ENCODE results near the gene PROP1.
A peak's percentile ranks its signal among the peaks of the same experiment; 100 is the strongest.
"Not testable (repeated sequence)": the region's sequence is repeated elsewhere in the genome, so short reads cannot be mapped to it uniquely, and the experiment has no call there.

Gene PROP1

DNA sequence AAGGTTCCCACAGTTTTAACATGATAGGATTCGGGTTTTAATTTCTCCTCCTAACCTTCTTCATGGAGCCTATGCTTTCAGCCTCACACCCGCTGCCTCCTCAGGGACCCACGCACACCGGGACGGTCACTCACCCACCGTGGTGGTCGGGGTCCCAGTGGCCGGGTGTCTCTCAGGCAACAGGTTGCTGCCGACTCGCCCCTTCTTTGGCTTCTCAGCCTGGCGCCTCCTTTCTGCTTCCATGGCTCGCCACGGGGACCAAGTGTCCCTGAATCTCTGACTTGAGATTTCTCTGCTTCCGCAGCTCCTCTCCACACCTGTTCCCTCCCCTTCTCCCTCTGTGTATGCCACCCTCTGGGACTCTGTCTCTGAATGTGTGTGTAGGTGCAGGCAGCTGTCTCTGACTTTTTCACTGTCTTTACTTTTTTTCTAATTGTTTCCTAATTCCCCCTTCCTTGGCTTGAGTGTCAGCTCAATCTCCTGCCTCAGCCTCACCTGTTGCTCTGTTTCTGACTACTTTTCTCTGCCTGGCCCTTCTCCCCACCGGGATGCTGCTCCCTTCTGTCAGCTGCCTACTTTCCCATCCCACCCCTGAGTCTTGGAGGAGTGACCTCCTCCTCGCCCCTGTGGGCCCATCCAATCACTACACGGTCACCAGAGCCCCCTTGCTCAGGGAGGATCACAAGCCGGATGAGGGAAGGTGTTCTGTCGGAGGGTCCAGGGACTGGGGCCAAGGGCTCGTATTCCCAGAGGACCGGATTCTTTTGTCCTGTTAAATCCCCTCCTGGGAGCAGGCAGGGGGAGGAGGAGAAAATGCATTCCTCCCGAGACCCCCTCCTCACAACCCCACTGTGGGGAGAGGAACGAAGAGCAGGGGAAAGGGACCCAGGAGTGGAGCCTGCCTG is at the start of gene PROP1:
TSS of gene PROP1 (minus strand) at position 552 of the 905 bp plus-strand sequence. CDS start at position 243, 309 bp downstream.
- no peak for DNase-seq (ENCODE audit: low spot score)

DNA sequence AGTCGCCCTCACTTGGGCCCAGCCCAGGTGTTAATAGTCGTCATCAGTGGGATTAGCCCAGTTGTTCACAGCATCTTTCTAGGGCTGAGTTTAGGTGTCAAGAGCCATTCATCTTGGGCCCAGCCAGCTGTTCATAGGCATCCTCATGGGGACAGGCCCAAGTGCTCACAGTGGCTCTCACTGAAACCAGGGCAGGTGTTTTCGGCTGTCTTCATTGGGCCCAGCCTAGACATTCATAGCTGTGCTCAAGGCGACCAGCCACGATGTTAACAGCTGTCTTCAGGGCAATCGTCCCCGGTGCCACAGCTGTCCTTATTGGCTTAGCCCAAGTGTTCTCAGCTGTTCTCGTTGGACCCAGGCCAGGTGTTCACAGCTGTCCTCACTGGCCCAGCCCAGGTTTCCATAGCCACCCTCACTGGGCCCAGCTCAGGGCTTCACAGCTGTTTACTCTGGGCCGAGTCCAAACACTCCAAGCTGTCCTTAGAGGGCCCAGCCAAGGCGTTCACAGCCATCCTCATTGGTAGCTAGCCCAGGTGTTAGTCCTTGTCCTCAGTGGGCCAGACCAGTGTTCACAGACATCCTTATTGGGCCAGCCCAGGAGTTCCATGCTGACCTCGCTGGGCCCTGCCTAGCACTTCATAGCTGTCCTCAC is 23.5 kb upstream of the PROP1 start:
- not testable (repeated sequence) for DNase-seq (ENCODE audit: low spot score)

DNA sequence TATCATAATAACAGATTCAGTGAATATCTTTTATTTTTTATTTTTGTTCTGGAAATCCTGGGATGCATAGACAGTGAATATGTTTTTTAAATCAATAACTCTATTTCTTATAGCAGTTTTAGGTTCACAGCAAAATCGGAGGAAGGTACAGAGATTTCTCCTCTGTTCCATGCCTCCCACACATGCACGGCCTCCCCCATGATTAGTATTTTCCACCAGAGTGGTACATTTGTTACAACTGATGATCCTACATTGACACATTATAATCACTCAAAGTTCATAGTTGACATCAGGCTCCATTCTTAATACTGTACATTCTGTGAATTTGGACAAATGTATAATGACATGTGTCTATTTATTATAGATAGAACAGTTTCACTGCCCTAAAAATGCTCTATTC is 16.7 kb upstream of the PROP1 start:
- not testable (repeated sequence) for DNase-seq (ENCODE audit: low spot score)

DNA sequence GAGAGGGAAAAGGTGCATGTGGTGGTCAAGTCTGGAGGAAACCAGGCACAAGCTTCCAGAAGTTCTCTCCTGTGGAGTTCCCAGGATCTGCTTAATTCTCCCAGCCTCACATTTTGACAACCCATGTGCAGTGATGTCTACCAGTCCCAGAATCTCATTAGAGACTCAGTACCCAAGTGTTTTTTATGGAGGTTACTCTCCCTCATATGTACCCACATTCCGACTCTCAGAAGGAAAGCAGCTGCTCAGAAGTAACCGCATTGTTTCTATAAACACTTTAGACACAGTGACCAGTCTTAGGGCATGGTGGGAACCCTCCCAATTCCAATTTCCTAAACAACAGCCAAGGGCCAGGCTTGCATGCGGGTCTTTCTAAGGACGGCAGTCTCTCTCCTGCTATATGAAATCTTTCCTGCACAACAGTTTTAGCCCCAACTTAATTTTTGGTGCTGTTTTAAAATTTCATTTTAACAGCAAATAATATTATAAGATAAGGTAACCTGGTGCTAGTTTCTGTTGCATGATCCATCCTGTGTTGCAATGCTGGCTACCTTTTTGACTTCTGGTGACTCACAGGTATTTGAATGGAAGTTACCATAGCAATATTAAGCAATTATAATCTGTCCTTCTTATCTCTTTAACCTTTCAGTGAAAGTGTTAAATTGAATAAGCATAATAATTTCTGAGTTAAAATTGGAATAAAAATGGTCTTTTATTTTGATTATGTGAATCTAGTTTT is 15.9 kb upstream of the PROP1 start:
- not testable (repeated sequence) for DNase-seq (ENCODE audit: low spot score)

DNA sequence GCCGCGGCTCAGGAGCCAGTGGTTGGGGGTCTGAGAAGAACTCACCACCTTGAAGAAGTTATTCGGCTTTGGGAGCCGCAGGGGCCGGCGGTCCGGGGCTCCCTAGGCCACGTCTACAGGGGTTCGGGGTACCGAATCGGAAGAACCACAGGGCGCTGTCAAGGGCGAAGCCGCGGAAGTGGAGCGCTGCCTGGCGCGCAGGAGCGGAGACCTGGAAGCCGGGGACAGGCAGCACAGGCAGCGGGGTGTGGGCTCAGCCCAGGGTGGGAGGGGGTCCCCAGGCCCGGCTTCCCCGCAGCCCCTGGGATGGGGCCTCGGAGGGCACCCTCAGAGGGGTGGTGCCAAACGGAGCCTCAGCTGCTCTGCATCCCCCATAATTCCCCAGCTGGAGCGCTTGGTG is 11.2 kb upstream of the PROP1 start:
- DNase-seq (ENCODE audit: low spot score), result not testable (repeated sequence)

DNA sequence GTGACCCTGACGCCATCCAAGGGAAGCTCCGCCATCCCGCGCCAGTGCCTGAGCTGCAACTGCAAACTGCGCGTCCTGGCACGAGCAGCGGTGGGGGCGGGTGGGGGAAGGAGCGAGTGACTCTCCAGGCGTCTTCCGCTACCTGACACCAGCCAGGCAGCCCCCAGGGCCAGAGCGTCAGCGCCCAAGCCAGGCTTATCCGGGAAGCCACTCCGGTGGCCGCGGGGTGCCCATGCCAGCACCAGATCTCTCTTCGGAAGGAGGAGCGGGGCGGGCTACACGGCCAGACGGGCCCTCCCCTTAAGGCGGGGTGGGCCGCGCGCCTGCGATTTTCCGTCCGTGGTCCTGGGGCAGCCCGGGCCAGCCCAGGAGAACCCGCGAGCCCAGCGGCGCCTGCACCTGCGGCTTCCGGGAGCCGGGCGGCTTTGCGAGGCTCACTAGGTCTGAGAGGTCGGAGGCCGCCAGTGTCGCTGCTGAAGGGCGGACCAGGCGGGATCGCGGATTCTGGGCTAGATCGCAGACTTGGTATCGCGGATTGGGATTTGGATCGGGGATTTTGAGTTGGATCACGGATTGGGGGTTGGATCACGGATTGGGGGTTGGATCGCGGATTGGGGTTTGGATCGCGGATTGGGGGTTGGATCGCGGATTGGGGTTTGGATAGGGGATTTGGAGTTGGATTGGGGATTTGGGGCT is 10.6 kb upstream of the PROP1 start:
- peak; percentile 25 for DNase-seq (ENCODE audit: low spot score)

DNA sequence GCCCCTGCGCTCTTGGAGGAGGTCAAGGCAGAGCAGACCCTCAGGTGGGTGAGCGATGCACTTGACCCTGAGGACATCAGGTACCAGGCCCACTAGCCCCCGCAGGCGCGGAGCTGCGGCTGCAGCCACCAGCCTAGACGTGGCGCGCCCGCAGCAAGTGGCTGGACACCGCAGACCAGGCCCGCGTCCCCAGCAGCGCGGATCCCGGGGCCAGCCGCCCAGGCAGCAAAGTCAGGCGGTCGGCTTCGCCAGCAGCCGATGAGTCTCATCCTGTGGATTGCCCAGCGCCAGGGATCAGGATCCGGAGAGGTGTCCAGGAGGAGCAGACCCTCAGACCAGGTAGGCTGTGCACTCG is 10.1 kb upstream of the PROP1 start:
- not testable (repeated sequence) for DNase-seq (ENCODE audit: low spot score)

DNA sequence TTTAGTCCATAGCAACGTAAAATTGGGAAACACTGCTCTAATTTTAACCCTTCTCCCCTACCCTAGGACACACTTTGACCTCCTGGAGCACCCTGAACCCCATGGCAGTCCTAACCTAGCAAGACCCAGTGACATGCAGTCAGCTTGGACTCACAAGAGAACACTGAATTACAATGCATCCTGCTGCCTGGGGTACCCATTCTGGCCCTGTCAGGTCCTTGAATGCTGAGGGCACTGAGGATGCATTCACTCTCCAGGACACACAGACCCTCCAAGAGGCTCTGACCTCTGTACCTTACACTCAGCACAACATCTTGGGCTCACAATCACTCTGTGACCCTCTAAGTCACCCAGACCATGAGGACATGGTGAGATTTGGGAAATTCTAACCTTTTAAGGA is 1.8 kb upstream of the PROP1 start:
- no peak for DNase-seq (ENCODE audit: low spot score)

DNA sequence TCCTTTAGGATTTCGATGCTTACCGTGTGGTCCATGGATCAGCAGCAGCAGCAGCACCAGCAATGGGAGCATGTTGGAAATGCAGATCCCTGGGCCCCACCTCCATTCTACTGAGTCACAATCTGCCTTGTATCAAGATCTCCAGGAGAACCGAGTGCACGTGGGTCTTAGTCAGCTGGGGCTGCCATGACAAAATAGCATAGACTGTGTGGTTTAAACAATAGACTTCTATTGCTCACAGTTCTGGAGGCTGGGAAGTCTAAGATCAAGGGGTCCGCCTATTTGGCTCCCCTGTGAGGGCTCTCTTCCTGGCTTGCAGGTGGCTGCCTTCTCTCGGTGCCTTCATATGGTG is 1.3 kb upstream of the PROP1 start:
- no peak for DNase-seq (ENCODE audit: low spot score)

DNA sequence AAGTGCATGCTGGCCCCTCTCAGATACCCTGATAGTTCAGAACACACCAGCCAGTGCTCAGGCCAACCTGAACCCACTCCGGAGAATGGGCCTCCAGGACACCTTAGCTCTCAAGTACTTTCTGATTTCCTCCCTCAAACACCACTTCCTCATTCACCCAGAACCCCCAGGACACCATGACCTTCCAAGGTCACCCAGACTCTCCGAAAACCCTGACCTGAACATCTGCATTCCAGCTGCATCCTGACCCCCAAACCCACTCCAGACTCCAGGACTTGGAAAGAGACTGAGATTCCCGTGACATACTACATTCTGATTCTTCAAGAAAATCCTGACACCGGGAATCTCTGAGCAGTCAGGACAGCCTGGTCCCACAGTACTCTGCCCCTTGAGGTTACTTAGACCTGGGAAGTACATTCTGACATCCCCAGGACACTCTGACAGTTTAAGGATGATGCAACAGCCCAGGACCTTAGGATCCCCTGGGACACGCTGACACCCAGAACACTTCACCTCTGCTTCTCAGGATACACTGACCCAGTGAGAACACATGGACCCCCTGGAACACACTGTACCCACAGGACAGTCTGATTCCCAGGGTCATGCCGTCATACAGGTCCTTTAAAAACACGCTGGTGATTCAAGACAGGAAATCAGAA is 747 bp upstream of the PROP1 start:
- DNase-seq (ENCODE audit: low spot score), result no peak

DNA sequence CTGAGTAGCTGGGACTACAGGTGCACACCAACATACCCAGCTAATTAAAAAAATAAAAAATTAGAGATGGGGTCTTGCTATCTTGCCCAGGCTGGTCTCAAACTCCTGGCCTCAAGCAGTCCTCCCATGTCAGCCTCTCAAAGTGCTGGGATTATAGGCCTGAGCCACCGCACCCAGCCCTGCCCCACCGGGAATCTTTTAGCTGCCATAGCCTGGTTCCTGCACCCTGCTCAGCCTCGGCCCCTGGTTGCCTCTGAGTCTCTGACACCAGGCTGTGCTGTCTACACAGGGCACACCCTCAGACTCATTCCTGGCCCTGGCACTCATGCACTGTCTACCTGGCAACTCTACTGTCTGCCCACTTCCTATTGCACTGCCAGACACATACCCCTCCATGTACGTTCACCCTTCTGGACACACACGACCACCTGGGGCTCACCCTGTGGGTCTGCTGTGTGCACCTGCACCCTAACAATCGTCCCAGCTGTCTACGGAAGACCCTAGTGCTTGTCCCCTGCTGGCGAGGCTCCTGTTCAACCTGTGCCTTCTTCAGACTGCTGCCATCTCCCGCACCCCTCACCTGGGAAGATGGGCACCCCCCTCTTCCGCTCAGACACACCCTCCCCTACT is 1.4 kb downstream of the PROP1 start:
- no peak for DNase-seq (ENCODE audit: low spot score)

DNA sequence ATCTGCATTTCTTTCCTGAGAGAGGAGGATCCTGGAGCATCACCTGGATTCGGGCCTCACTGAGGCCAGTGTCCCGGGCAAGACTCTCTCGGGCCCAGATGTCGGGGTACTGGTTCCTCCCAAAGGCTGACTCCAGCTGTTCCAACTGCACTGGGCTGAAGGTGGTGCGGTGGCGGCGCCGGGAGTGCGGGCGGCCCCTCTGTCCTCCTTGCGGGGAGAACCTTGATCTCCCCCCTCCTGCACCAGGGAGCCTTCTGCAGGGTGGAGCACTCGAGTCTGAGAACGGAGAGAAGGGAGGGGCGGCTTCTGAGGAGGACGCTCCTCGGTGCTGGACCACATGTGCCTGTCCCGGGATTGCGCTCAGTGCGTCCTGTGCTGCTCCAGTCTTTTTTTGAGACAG is 2.0 kb downstream of the PROP1 start:
- no peak for DNase-seq (ENCODE audit: low spot score)

DNA sequence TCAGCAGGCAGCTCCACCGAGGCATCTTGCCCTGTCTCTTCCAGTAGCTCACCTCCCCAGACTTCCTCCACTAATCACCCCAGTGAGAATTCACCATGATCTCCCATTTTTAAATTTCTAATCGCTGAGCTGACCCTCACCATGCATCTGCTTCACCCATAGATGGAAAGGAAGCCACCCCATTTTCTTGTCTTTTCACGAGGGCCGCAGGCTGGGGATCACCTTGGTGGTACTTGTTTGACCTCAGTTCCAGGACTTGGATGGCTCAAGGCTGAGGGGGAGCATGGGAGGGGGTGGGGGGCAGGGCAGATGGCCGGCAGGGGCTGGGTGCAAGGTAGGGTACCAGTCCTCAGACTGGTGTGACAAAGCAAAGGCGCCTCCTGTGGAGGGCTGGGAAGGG is 3.6 kb downstream of the PROP1 start:
- DNase-seq (ENCODE audit: low spot score), result no peak

DNA sequence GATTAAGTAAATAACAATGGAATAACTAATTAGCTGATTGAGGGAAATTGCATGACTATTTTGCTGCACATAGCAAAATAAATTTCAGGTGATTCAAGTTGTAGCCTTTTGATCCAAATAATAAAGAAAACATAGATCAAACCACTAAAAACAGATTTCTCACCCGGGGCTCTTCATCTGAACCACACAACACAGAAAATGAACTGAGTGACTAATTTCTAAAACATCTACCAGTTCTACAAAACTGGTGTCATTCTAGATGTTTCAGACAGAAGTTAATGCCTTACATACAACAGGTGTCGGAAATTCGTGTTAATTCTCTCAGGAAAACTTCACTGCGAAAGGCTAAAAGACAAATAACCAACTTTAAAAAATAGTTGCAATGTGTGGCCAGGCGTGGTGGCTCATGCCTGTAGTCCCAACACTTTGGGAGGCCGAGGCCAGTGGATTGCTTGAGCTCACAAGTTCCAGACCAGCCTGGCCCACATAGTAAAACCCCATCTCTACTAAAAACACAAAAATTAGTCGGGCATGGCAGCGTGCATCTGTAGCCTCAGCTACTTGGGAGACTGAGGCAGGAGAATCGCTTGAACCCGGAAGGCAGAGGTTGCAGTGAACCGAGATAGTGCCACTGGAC is 6.9 kb downstream of the PROP1 start:
- DNase-seq (ENCODE audit: low spot score), result no peak

DNA sequence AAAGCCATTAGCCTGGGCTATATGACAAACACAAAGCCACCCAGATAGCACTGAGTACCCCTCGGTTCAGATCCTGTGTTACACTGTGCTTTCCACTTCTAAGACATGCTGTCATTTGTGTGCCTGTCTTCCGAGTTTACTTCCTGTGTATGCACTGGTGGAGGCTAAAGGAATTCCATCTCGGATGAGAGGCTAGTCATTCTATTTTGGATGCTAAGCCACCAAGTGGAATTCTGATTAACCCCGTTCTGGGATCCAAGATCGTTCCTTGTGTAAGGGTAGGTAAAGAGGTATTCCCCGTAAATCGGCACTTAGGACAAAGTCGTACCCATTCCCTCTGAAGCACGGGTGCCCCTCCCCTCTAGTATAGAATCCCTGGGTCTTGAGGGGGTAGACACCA is 8.7 kb downstream of the PROP1 start:
- DNase-seq (ENCODE audit: low spot score), result no peak

DNA sequence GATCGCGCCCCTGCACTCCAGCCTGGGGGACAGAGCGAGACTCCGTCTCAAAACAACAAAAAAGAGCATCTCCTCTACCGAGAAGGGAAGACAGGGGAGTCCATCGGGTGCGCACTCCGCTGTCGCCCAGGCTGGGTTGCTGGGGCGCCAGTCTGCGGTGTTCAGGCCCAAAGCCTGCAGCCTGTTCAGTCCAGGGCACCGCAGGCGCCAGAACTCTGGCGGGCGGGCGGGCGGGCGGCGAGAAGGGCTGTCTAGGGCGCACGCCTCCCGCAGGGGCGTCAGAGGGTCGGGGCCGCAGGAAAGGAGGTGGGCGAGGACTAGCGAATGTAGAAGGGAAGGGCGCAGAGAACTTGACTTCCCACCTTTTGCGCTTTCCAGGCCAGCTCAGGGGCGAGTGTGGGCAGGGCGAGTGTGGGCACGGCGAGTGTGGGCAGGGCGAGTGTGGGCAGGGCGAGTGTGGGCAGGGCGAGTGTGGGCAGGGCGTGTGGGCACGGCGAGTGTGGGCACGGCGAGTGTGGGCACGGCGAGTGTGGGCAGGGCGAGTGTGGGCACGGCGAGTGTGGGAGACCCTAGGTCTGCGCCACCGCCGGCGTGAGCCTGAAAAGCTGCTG is 10.5 kb downstream of the PROP1 start:
- no peak for DNase-seq (ENCODE audit: low spot score)

DNA sequence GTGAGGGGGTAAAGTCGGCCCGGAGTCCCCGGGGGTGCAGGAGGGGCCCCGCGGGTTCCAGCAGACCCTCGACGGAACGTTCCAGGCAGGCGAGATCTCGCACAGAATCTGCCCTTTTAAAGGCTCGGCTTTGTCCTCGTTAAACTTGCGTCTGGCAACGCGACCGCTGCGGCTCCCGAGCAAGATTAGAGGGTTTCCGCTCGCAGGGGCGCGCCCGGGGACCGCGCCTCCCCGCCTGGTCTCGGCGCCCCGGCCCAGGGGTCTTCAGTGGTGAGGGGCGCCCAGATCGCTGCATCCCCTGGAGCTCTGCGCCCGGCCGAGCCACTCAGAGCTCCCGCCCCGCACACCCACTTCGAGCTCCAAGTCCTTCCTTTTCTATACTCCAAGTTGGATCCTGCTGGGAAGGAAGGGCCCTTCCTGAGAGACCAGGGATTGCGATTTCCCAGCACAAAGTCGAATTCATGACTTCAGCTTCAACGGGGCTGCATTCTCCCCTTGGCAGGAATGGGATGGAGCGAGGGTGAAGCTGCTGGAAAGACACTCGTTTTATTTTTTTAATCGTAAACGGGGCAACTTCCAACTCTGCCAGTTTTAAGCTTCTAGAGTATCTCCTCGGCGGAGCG is 11.3 kb downstream of the PROP1 start:
- DNase-seq (ENCODE audit: low spot score), result no peak

DNA sequence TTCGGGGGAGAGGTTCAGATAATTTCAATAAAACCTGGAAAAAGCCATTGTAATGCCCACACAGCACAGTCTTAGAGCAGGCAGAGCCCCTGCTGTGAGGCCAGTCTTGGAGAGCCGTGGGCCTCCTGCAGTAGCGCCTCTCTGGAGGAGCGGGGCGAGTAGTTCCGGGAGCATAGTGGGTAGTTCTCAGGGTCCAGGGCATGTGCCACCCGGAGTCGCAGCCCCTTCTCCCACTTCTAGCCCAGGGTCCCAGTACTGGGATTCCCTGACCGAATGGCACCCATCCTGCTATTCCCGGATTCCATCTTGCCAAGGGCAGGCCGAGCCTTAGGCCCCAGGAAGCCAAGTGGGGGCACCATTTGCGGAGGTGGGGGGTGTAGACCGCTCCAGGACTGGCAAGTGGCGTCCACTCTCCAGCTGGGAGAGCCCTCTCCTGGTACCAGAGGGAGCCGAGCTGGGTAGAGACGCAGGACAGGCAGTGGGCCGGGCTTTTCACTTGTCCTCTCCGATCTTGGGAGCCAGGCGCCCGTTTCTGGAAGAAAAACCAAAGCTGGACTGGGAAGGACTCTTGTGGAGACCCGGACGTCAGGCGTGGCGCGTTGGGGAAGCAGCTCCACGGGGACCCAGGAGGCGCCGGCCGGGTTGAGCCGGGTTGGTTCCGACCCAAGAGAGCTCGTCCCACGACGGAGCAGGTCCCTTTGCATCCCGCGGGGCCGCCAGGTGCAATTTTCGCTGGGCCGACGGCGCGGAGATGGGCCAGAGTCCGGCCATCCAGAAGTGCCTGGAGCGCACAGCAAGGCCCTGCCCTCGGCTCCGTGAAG is 12.1 kb downstream of the PROP1 start:
- DNase-seq (ENCODE audit: low spot score), result no peak

DNA sequence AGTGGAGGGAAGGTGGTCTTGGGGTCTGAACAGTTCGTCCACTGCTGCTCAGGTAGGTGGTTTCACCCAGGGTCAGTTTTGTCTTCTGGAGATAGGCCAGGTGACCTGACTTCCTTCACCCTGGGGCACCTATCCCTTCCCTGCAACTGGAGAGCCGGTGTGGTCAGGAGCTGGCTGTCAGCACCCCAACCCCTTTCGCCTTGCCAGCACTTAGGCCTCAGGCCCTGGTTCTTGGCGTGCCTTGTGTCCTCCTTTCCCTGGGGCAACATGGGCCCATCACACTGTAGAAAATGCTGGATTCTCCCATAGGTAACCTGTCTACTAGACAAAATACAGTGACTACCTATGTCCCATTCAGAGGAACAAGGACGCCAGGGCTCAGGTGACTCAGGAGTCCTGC is 13.1 kb downstream of the PROP1 start:
- DNase-seq (ENCODE audit: low spot score), result no peak

Measured in cerebellar cortex (tissue), 1 donor.